ENCODE data around the gene WBP1. TPM values are rescaled to one million over a fixed set of nuclear protein-coding genes. Genes with fewer than 3 reads are reported as not detected.

WBP1 gene
- total RNA-seq, 4 donors from 2014 or later, result 46.2 to 81.3 (median 59.9) TPM

- no peak for TF ChIP-seq POLR2A (IDR thresholded peaks at IDR 0.05)
- TF ChIP-seq CTCF (IDR thresholded peaks at IDR 0.05), result no peak
- no peak overlapping the region for H3K27ac ChIP-seq
- no peaks in the 10 kb centered on the region for H3K27me3 ChIP-seq
- H3K4me1 ChIP-seq, result peaks cover 0 to 10% (median 0%) of the 10 kb centered on the region in 4 donors
- H3K9me3 ChIP-seq, result no peaks in the 10 kb centered on the region
- DNase-seq, result no peak
- no peak overlapping the region for H3K4me3 ChIP-seq
- peaks cover 0 to 43% (median 0%) of the 10 kb centered on the region in 3 donors for H3K36me3 ChIP-seq
These were observed 33.9 kb upstream of the WBP1 start for GRCh38 chr2:74424139-74424992.

GRCh38 chr2:74424995-74425406, 33.2 kb upstream of the WBP1 start:
- no peak overlapping the region for H3K4me3 ChIP-seq
- H3K36me3 ChIP-seq, result peaks cover 0 to 46% (median 0%) of the 10 kb centered on the region in 3 donors
- H3K27ac ChIP-seq, result peak overlapping the region in 2 of 4 donors; percentile 46 to 75
- H3K27me3 ChIP-seq, result no peaks in the 10 kb centered on the region
- TF ChIP-seq POLR2A (IDR thresholded peaks at IDR 0.05), result no peak
- TF ChIP-seq CTCF (IDR thresholded peaks at IDR 0.05), result no peak
- no peak for DNase-seq
- peaks cover 0 to 12% (median under 1%) of the 10 kb centered on the region in 4 donors for H3K4me1 ChIP-seq
- H3K9me3 ChIP-seq, result no peaks in the 10 kb centered on the region

- peak in 1 of 3 donors; percentile 70 for DNase-seq
- Histone ChIP-seq H3K27ac (peak overlapping the region in 2 of 4 donors; percentile 46 to 75), H3K9me3 (no peaks in the 10 kb centered on the region), H3K36me3 (peaks cover 0 to 46% (median 0%) of the 10 kb centered on the region in 3 donors), H3K4me3 (no peak overlapping the region), H3K27me3 (no peaks in the 10 kb centered on the region), H3K4me1 (peaks cover 0 to 17% (median 3%) of the 10 kb centered on the region in 4 donors)
- no peak for TF ChIP-seq CTCF (IDR thresholded peaks at IDR 0.05)
- TF ChIP-seq POLR2A (IDR thresholded peaks at IDR 0.05), result no peak
These were observed 32.7 kb upstream of the WBP1 start for GRCh38 chr2:74425523-74425922.

GRCh38 chr2:74426181-74426758, 32.0 kb upstream of the WBP1 start:
- Histone ChIP-seq H3K9me3 (no peaks in the 10 kb centered on the region), H3K27me3 (no peaks in the 10 kb centered on the region), H3K4me1 (peaks cover 0 to 21% (median 4%) of the 10 kb centered on the region in 4 donors), H3K4me3 (no peak overlapping the region), H3K36me3 (peaks cover 0 to 48% (median 0%) of the 10 kb centered on the region in 3 donors), H3K27ac (peak overlapping the region in 1 of 4 donors; percentile 57)
- no peak for DNase-seq
- TF ChIP-seq CTCF (IDR thresholded peaks at IDR 0.05) (no peak), POLR2A (IDR thresholded peaks at IDR 0.05) (no peak)

- peaks cover 0 to 60% (median 0%) of the 10 kb centered on the region in 3 donors for H3K36me3 ChIP-seq
- peaks cover 0 to 16% (median 4%) of the 10 kb centered on the region in 4 donors for H3K4me1 ChIP-seq
- TF ChIP-seq POLR2A (IDR thresholded peaks at IDR 0.05), result no peak
- no peak for TF ChIP-seq CTCF (IDR thresholded peaks at IDR 0.05)
- H3K27me3 ChIP-seq, result no peaks in the 10 kb centered on the region
- no peak overlapping the region for H3K4me3 ChIP-seq
- no peak for DNase-seq
- no peak overlapping the region for H3K27ac ChIP-seq
- no peaks in the 10 kb centered on the region for H3K9me3 ChIP-seq
These were observed 30.7 kb upstream of the WBP1 start for GRCh38 chr2:74427551-74427950.

Measured in Peyer's patch (tissue), 4 donors.